ENCODE results near the gene DPH3. TPM values are rescaled to one million over a fixed set of nuclear protein-coding genes. Genes with fewer than 3 reads are reported as not detected.

DPH3 gene
- polyA plus RNA-seq, 1 donor = 30.0 TPM

GRCh38 chr3:16279010-16279801 is 14.5 kb upstream of the DPH3 start:
- no peak for DNase-seq
- H3K27ac ChIP-seq (ENCODE audit: low read length) = no peak overlapping the region
- H3K9me3 ChIP-seq (ENCODE audit: control insufficient read depth, low read depth, low read length) = no peaks in the 10 kb centered on the region
- 86% methylated on average over 1 of the region's 3 CpGs for WGBS (ENCODE audit: insufficient coverage, low lambda C conversion rate)
- peaks cover 54% of the 10 kb centered on the region for H3K36me3 ChIP-seq (ENCODE audit: control insufficient read depth, insufficient read depth, low read length)
- no peaks in the 10 kb centered on the region for H3K27me3 ChIP-seq (ENCODE audit: control insufficient read depth, insufficient read depth, low read length)
- H3K4me1 ChIP-seq (ENCODE audit: control insufficient read depth, insufficient read depth, low read length) = no peaks in the 10 kb centered on the region
- H3K4me3 ChIP-seq (ENCODE audit: low read length) = no peak overlapping the region

DNA sequence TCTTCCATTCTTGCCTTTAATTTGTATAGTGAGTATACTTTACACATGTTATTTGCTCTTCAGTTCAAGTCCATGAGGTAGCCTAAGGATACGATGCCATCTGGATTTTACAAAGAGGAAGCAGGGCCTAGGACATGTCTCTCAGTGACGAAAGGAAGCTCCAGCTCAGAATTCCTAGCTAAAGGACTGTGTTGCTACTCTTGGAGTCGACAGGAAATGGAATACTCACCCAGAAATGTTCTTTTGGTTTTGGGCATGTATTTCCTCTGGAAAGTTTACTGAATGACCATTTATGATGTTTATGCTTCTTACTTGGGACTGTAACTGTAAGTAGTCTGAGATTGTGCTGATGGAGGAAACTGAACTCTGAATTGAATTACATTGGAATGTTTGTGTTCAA is 12.7 kb upstream of the DPH3 start:
- Histone ChIP-seq H3K27ac (ENCODE audit: low read length) (no peak overlapping the region), H3K27me3 (ENCODE audit: control insufficient read depth, insufficient read depth, low read length) (no peaks in the 10 kb centered on the region), H3K36me3 (ENCODE audit: control insufficient read depth, insufficient read depth, low read length) (peaks cover 50% of the 10 kb centered on the region), H3K4me1 (ENCODE audit: control insufficient read depth, insufficient read depth, low read length) (no peaks in the 10 kb centered on the region), H3K4me3 (ENCODE audit: low read length) (no peak overlapping the region), H3K9me3 (ENCODE audit: control insufficient read depth, low read depth, low read length) (no peaks in the 10 kb centered on the region)
- no CpG with 5 or more reads among the region's 3 CpGs for WGBS (ENCODE audit: insufficient coverage, low lambda C conversion rate)
- no peak for DNase-seq

DNA sequence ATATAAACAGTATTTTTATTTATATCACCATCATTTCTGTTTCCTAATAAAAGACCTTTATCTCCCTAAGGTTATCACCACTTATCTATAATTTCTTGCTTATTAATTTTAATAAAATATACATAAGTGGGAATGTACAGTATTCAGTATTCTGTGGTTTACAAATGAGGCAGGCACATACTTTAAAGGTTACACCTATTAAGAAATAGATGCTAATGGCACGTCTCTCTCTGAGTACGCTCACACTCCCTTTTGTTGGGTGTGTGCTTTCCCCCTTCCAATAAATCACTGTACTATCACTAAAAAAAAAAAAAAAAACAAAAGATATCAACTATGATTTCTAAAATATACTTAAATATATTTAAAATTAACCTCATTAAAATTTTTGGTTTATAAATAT is 9.1 kb upstream of the DPH3 start:
- peaks cover 56% of the 10 kb centered on the region for H3K36me3 ChIP-seq (ENCODE audit: control insufficient read depth, insufficient read depth, low read length)

DNA sequence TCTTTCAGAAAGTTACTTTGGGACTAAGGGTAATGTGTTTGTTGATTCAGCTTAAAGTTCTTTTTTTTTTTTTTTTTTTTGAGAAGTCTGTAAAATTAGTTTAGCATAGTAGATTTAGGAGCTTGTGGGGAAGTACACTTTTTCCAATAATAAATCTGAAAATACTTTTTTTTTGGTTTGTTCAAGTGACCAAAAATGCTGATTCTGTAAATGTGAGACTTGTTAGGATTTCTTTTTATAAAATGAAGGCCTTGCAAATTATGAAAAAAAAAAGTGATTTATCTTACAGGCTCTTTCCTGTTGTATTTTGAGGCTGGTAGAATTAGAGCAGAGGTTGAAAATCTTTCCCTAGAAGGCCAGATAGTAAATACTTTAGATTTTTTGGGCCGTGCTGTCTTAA is 7.8 kb upstream of the DPH3 start:
- no peak overlapping the region for H3K4me3 ChIP-seq (ENCODE audit: low read length)
- H3K4me1 ChIP-seq (ENCODE audit: control insufficient read depth, insufficient read depth, low read length) = no peaks in the 10 kb centered on the region
- no peaks in the 10 kb centered on the region for H3K27me3 ChIP-seq (ENCODE audit: control insufficient read depth, insufficient read depth, low read length)
- H3K27ac ChIP-seq (ENCODE audit: low read length) = no peak overlapping the region
- no CpG with 5 or more reads among the region's 1 CpG for WGBS (ENCODE audit: insufficient coverage, low lambda C conversion rate)
- DNase-seq = no peak
- peaks cover 45% of the 10 kb centered on the region for H3K36me3 ChIP-seq (ENCODE audit: control insufficient read depth, insufficient read depth, low read length)
- H3K9me3 ChIP-seq (ENCODE audit: control insufficient read depth, low read depth, low read length) = no peaks in the 10 kb centered on the region

More for the DNA sequence above, 9.1 kb upstream of the DPH3 start:
- WGBS (ENCODE audit: insufficient coverage, low lambda C conversion rate) = no CpG with 5 or more reads among the region's 2 CpGs
- DNase-seq = no peak
- Histone ChIP-seq H3K27ac (ENCODE audit: low read length) (no peak overlapping the region), H3K27me3 (ENCODE audit: control insufficient read depth, insufficient read depth, low read length) (no peaks in the 10 kb centered on the region), H3K4me3 (ENCODE audit: low read length) (no peak overlapping the region), H3K4me1 (ENCODE audit: control insufficient read depth, insufficient read depth, low read length) (no peaks in the 10 kb centered on the region), H3K9me3 (ENCODE audit: control insufficient read depth, low read depth, low read length) (no peaks in the 10 kb centered on the region)

DNA sequence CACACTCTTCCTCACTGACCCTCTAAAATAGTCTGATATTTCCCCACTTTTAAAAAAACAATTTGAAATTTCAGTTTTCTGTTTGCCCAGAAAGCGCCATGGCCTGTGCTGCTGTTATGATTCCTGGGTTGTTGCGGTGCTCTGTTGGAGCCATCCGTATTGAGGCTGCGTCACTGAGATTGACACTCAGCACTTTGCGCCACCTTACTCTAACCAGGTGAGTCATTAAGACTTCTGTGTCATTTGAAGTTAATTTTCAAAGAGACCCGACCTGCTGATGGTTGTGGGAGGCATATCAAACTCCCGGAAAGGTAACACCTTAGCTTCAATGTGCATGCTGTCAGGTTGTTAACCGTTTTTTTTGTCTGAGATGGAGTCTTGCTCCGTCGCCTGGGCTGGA is 6.1 kb upstream of the DPH3 start:
- DNase-seq = no peak
- 100% methylated on average over 1 of the region's 10 CpGs for WGBS (ENCODE audit: insufficient coverage, low lambda C conversion rate)
- H3K36me3 ChIP-seq (ENCODE audit: control insufficient read depth, insufficient read depth, low read length) = peaks cover 33% of the 10 kb centered on the region

DNA sequence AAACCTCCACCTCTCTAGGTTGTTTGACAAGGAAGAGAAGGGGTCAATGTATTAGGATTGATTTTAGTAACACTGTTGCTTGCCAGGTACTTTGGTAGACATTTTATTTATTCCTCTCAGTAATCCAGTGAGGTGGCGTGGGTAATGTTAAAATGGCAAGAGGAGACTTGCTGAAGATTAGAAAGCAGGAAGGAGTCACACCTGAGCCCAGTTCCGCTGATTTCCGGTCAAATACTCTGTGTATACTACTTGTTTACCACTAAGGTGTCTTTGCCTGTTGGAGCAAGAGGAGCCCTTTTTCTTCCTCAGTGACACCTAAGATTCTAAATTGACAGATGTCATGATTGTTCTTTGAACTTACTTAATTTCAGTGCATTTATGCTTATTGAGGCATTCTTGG is 2.0 kb upstream of the DPH3 start:
- H3K27me3 ChIP-seq (ENCODE audit: control insufficient read depth, insufficient read depth, low read length) = no peaks in the 10 kb centered on the region
- DNase-seq = no peak
- H3K9me3 ChIP-seq (ENCODE audit: control insufficient read depth, low read depth, low read length) = no peaks in the 10 kb centered on the region
- H3K27ac ChIP-seq (ENCODE audit: low read length) = peak overlapping the region; percentile 26
- no peaks in the 10 kb centered on the region for H3K4me1 ChIP-seq (ENCODE audit: control insufficient read depth, insufficient read depth, low read length)
- no peak overlapping the region for H3K4me3 ChIP-seq (ENCODE audit: low read length)
- peaks cover 18% of the 10 kb centered on the region for H3K36me3 ChIP-seq (ENCODE audit: control insufficient read depth, insufficient read depth, low read length)
- WGBS (ENCODE audit: insufficient coverage, low lambda C conversion rate) = 100% methylated on average over 1 of the region's 3 CpGs

More for the DNA sequence above, 6.1 kb upstream of the DPH3 start:
- Histone ChIP-seq H3K4me1 (ENCODE audit: control insufficient read depth, insufficient read depth, low read length) (no peaks in the 10 kb centered on the region), H3K27me3 (ENCODE audit: control insufficient read depth, insufficient read depth, low read length) (no peaks in the 10 kb centered on the region), H3K27ac (ENCODE audit: low read length) (no peak overlapping the region), H3K9me3 (ENCODE audit: control insufficient read depth, low read depth, low read length) (no peaks in the 10 kb centered on the region), H3K4me3 (ENCODE audit: low read length) (no peak overlapping the region)

GRCh38 chr3:16265455-16265786 is 678 bp upstream of the DPH3 start:
- Histone ChIP-seq H3K4me3 (ENCODE audit: low read length) (peak overlapping the region; percentile 87), H3K27ac (ENCODE audit: low read length) (peak overlapping the region; percentile 93), H3K27me3 (ENCODE audit: control insufficient read depth, insufficient read depth, low read length) (no peaks in the 10 kb centered on the region), H3K9me3 (ENCODE audit: control insufficient read depth, low read depth, low read length) (no peaks in the 10 kb centered on the region), H3K4me1 (ENCODE audit: control insufficient read depth, insufficient read depth, low read length) (no peaks in the 10 kb centered on the region), H3K36me3 (ENCODE audit: control insufficient read depth, insufficient read depth, low read length) (peaks cover 6% of the 10 kb centered on the region)
- WGBS (ENCODE audit: insufficient coverage, low lambda C conversion rate) = no CpG with 5 or more reads among the region's 6 CpGs
- no peak for DNase-seq

DNA sequence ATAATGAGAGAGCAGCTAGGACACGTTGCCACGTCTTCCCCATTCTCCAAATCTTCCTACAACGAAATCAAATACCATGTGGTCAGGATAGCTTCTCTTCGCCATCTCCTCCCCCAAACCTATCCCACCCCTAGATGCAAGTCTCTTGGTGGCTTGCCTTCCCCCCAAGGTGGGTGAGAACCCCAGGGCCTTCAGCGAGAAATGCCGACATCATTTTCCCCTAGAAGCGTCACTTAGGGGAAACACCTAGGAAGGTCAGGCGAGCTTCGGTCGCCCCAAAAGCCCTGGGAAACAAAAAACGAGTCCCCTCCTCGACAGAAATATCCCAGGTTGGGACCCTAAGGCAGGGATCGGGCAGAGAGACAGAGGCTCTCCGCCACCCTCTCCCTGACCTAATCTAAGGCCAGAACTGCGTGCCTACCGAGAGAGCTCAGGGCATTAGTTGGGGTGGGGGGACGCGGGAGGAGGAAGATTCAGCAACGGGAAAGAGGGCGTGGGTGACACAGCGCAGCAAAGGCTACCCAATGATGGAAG is 502 bp downstream of the DPH3 start:
- H3K9me3 ChIP-seq (ENCODE audit: control insufficient read depth, low read depth, low read length) = no peaks in the 10 kb centered on the region
- no peaks in the 10 kb centered on the region for H3K4me1 ChIP-seq (ENCODE audit: control insufficient read depth, insufficient read depth, low read length)
- peaks cover 7% of the 10 kb centered on the region for H3K36me3 ChIP-seq (ENCODE audit: control insufficient read depth, insufficient read depth, low read length)
- H3K27ac ChIP-seq (ENCODE audit: low read length) = peak overlapping the region; percentile 67
- no peaks in the 10 kb centered on the region for H3K27me3 ChIP-seq (ENCODE audit: control insufficient read depth, insufficient read depth, low read length)
- H3K4me3 ChIP-seq (ENCODE audit: low read length) = peak overlapping the region; percentile 87
- DNase-seq = no peak
- WGBS (ENCODE audit: insufficient coverage, low lambda C conversion rate) = no CpG with 5 or more reads among the region's 21 CpGs

DNA sequence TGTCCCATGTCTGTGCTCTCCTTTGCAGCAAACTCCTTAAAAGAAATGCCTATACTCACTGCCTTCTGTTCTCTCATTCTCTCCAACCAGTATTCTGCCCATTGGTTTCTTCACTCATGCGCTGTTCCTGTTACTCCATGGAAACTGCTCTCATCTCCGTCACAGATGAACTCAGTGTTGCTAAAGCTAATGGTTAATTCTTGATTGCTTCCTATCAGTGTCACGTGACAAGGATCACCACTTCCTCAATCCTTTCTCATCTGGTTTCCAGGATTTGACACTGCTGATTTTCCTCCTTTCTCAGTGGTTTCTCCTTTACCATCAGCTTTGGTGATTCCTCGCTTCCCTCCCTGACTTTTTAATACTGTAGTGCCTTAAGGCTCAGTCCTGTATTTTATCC is 2.6 kb downstream of the DPH3 start:
- WGBS (ENCODE audit: insufficient coverage, low lambda C conversion rate) = 60% methylated on average over 3 of the region's 4 CpGs
- Histone ChIP-seq H3K9me3 (ENCODE audit: control insufficient read depth, low read depth, low read length) (no peaks in the 10 kb centered on the region), H3K36me3 (ENCODE audit: control insufficient read depth, insufficient read depth, low read length) (peaks cover 7% of the 10 kb centered on the region), H3K27ac (ENCODE audit: low read length) (peak overlapping the region; percentile 66), H3K4me1 (ENCODE audit: control insufficient read depth, insufficient read depth, low read length) (no peaks in the 10 kb centered on the region), H3K4me3 (ENCODE audit: low read length) (no peak overlapping the region), H3K27me3 (ENCODE audit: control insufficient read depth, insufficient read depth, low read length) (no peaks in the 10 kb centered on the region)
- DNase-seq = peak in 1 of 2 donors; percentile 57

DNA sequence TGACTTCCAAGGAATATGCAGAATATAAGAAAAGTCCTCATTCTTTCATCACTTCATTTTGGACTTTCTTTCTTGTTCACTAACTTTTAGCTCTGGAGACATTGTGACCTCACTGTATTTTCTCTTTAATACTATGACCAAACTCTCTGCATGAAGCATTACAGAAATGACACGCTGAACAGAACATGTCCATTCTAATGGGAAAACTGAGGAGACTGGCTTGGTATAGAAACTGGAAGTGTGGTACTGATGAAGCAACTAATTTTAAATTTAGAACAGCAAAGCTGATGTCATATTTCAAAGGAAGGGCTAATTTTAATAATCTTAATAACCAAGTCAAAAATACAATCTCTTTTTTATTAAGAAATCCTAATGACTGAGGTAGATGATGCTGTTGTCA is 4.7 kb downstream of the DPH3 start:
- no peak overlapping the region for H3K4me3 ChIP-seq (ENCODE audit: low read length)
- H3K9me3 ChIP-seq (ENCODE audit: control insufficient read depth, low read depth, low read length) = no peaks in the 10 kb centered on the region
- H3K27me3 ChIP-seq (ENCODE audit: control insufficient read depth, insufficient read depth, low read length) = no peaks in the 10 kb centered on the region
- WGBS (ENCODE audit: insufficient coverage, low lambda C conversion rate) = no CpG with 5 or more reads among the region's 1 CpG
- H3K27ac ChIP-seq (ENCODE audit: low read length) = no peak overlapping the region
- no peak for DNase-seq
- H3K36me3 ChIP-seq (ENCODE audit: control insufficient read depth, insufficient read depth, low read length) = peaks cover 7% of the 10 kb centered on the region
- H3K4me1 ChIP-seq (ENCODE audit: control insufficient read depth, insufficient read depth, low read length) = no peaks in the 10 kb centered on the region

DNA sequence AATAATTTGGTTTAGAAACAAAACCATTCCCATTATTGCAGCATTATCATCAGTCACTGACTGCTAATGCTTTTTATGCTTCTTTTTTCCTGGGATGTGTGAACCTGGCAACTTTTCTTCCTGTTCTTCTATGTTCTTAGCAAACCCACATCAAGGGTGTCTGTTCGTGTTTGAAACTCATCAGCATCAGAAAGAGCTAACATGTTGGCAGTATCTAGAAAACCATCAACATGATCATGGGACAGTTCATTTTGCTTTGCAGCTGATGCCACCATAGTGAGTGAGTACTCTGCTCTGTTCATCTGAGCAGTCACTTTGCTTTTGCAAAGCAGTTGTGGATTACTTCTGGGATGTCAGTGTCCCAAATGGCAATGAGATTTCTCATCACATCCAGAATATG is 5.9 kb downstream of the DPH3 start:
- H3K4me1 ChIP-seq (ENCODE audit: control insufficient read depth, insufficient read depth, low read length) = no peaks in the 10 kb centered on the region
- no peaks in the 10 kb centered on the region for H3K9me3 ChIP-seq (ENCODE audit: control insufficient read depth, low read depth, low read length)
- H3K27me3 ChIP-seq (ENCODE audit: control insufficient read depth, insufficient read depth, low read length) = no peaks in the 10 kb centered on the region
- no peak overlapping the region for H3K27ac ChIP-seq (ENCODE audit: low read length)
- peaks cover 7% of the 10 kb centered on the region for H3K36me3 ChIP-seq (ENCODE audit: control insufficient read depth, insufficient read depth, low read length)
- WGBS (ENCODE audit: insufficient coverage, low lambda C conversion rate) = no CpG with 5 or more reads among the region's 1 CpG
- no peak overlapping the region for H3K4me3 ChIP-seq (ENCODE audit: low read length)
- DNase-seq = no peak

Measured in large intestine (tissue), 3 donors.